ENCODE measurements around the gene BET1L. TPM values are rescaled to one million over a fixed set of nuclear protein-coding genes. Genes with fewer than 3 reads are reported as not detected.

The BET1L gene
- total RNA-seq, 1 donor from 2014 or later: 6.6 TPM

Small RNA genes within 50 kb of the gene (small RNA-seq; reads per million reads assigned to genes)
- gene RNU6-447P (ENCODE audit: low replicate concordance): not detected

Other genes with a start within 250 kb of the BET1L start
- gene SCGB1C1, start 14.3 kb downstream of the BET1L start, total RNA-seq: not detected
- gene RIC8A, start 309 bp upstream of the BET1L start, total RNA-seq: 66.9 TPM
- 12.3 TPM for gene SIRT3, start 28.9 kb upstream of the BET1L start, total RNA-seq
- 73.0 TPM for gene PSMD13, start 29.6 kb upstream of the BET1L start, total RNA-seq
- not detected for gene NLRP6, start 71.0 kb upstream of the BET1L start, total RNA-seq
- gene PGGHG, start 81.7 kb upstream of the BET1L start, total RNA-seq: 1.5 TPM
- not detected for gene IFITM5, start 92.1 kb upstream of the BET1L start, total RNA-seq
- gene IFITM2, start 100.4 kb upstream of the BET1L start, total RNA-seq: 2.0 TPM
- gene IFITM1, start 106.6 kb upstream of the BET1L start, total RNA-seq: 3.9 TPM
- 5.2 TPM for gene IFITM3, start 113.5 kb upstream of the BET1L start, total RNA-seq
- 67.6 TPM for gene B4GALNT4, start 162.1 kb upstream of the BET1L start, total RNA-seq
- 0.74 TPM for gene PKP3, start 186.8 kb upstream of the BET1L start, total RNA-seq
- 5.7 TPM for gene SIGIRR, start 207.6 kb upstream of the BET1L start, total RNA-seq
- not detected for gene ANO9, start 234.6 kb upstream of the BET1L start, total RNA-seq
- 18.2 TPM for gene PTDSS2, start 242.9 kb upstream of the BET1L start, total RNA-seq

Data from temporal lobe (tissue), 2 donors.